ENCODE data around the gene FAIM2.

DNA sequence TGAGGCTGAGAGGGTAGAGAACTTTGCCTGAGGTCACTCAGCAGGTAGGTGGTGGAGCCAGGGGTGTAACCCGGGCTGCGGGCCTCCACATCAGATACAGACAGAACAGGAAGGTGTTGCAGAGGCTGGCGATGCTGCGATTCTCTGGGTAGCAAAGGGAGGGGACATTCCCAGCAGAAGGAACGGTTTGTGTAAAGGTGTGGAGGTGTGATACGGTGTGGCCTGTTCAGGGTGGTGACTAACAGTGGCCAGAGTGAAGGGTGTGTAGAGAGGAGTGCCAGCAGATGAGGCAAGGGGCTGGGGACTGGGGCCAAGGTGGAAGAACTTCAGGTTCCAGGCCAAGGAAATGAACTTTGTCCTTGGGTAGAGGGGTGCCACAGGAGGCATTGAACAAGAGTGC, 18.2 kb upstream of the FAIM2 start:
- TF ChIP-seq, protein P1, sequence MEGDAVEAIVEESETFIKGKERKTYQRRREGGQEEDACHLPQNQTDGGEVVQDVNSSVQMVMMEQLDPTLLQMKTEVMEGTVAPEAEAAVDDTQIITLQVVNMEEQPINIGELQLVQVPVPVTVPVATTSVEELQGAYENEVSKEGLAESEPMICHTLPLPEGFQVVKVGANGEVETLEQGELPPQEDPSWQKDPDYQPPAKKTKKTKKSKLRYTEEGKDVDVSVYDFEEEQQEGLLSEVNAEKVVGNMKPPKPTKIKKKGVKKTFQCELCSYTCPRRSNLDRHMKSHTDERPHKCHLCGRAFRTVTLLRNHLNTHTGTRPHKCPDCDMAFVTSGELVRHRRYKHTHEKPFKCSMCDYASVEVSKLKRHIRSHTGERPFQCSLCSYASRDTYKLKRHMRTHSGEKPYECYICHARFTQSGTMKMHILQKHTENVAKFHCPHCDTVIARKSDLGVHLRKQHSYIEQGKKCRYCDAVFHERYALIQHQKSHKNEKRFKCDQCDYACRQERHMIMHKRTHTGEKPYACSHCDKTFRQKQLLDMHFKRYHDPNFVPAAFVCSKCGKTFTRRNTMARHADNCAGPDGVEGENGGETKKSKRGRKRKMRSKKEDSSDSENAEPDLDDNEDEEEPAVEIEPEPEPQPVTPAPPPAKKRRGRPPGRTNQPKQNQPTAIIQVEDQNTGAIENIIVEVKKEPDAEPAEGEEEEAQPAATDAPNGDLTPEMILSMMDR (IDR thresholded peaks at IDR 0.05) = no peak
- no peak for TF ChIP-seq POLR2A (IDR thresholded peaks at IDR 0.05)
- TF ChIP-seq EP300 (IDR thresholded peaks at IDR 0.05) = no peak
